Fibroblast of peridontal ligament (primary cell): ENCODE measurements around the gene MAGOH.
A peak's percentile ranks its signal among the peaks of the same experiment; 100 is the strongest.

Experiments used
- DNase-seq: peaks from one replicate; pipeline ENCODE4 v3.0.0-alpha.2; 2010; ENCODE audit errors: extremely low read depth

Gene MAGOH

DNA sequence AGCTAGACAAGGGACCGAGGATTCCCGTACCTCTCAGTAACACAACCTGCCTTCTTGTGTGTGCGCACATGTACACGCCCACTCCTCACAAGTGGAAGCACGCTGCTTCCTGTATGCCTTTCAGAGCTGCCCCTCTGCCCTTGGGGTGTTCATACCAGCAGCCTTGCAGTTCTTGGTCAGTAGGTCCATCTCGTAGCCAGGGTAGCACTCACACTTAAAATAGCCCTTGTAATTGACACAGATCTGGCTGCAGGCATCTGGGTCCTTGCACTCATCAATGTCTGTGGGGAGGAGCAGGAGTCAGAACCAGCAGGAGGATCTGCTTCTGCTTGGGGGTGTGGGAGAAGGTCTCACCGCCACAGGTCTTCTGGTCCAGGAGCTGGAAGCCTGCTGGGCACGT lies 32.6 kb upstream of the MAGOH start:
- DNase-seq = no peak

DNA sequence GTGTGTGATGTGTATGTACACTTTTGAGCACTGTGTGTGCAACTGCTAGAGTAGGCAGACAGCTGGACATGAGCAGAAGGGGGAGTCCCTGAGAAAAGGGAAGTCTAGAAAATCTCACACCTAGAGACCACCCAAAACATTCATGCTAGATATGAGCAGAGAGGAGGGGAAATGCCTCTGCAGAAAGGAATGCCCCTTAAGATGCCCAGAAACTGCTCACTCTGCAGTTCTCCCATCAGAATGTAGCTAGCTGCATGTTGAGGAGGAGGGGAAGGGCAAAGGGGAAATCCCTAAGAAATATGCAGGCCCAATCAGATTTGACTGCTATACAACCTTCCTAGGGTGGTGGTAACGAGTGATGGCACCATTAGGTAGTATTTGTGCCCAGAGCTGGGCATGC lies 31.8 kb upstream of the MAGOH start:
- no peak for DNase-seq

DNA sequence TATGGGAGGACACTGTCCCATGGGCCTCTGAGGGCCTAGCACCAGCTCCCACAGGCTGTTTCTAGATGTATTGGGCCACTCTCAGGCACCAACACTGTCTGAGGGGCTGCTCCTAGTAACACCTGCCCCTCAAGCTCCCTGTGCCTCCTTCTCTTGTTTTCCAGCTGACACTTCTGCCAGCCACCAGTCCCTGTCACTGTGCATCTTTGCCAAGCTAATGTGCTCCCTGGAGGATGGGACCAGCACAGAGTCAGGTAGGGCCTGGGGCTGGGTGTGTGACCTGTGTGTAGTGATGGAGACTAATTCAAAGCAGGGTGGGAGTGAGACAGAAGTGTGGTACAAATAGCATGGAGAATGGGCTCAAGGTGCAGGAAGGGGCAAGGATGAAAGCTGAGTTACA lies 29.4 kb upstream of the MAGOH start:
- no peak for DNase-seq

DNA sequence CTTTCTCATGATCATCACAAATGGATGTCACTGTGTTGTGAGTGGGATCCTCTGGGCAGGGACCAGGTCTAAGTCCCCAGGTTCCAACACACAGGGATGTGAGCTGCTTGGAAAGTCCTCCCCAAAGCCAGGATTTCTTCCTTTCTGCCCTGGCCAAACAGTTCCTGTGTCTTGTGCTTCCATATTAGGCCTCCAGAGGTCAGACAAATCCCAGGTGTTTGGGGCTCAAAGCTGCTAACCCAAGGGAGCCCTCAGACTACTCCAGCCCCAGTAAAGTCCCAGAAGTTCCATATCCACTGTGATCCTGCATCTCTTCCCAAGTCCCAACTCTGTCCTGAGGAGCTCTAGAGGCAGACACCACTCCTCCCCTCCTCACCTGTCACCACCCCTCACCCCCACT lies 27.7 kb upstream of the MAGOH start:
- DNase-seq = no peak

DNA sequence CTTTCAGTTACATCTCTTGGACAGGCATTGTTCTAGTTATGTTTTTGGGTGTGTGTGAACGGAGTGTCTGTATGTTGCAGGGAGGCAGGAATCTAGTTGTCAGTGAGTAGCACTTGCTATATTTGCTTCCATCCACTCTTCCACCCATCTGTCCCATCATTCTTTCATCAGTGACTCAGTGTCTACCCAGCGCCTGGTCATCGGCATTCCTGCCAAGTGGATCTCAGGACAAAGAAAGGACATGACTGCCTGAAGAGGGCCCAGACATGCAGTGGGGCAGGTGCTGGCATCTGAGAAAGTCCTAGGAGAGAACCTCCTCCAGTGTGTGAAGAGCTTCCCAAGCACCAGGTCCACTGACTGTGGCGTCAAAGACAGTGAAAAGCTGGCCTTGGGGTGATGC lies 27.3 kb upstream of the MAGOH start:
- DNase-seq = no peak

DNA sequence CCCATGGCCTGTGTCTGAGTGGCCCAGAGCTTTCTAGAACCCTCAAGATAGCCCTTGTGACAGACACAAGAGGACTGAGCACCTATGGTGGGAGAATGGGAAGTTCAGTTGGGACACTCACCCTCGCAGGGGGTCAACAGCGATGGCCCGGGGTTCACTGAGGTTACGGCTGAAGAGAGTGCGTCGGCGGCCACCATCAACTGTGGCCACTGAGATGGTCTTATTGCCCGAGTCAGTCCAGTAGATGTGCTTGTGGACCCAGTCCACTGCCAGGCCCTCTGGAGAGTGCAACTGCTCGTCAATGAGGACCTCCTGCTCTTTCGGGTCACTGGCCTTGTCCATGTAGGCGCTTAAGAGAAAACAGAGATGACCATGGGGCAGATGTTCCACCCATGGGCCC lies 25.7 kb upstream of the MAGOH start:
- no peak for DNase-seq

DNA sequence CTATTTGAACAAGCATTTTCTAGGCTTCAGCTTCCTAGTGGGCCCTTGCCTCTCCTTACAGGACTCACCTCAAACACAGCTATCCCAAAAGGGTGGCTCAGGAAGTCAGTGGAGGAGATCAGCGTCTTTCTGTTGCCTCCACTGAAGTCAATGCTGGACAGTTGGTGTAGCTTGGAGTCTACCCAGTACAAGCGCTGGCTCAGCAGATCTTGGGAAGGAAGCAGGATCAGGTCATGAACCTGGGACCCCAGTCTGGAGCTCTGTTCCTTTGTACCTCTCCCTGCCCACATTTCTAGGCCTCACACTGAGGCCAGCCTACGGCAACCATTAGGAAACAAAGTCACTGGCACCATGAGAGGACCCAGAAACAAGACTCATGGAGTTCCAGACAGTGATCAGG lies 23.7 kb upstream of the MAGOH start:
- no peak for DNase-seq

DNA sequence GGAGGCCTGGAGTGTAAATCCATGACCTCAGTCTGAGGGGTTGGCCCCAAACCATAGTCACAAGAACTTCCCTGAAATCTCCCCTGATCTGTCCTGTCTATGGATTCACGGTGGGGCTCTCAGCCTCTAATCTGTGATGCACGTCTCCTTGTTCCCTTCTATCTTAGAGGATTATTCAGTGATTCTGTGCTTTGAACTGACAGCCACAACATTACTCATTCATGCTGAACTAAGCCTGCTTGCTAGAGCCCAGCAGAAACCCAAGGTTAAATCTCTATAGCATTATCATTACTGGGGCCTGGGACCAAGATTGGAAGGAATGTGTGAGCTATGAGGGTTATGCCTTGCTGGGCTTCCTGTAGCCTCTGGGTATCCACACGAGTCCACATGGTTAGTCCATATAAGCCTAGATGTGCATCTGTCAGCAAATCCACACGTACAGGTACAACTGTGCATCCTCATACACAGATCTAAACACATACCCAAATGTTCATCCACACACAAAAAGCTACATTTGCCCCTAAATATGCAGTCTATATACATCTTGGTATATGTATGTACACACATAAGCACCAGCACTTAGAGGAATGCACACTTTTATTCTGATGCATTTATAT lies 22.4 kb upstream of the MAGOH start:
- no peak for DNase-seq

DNA sequence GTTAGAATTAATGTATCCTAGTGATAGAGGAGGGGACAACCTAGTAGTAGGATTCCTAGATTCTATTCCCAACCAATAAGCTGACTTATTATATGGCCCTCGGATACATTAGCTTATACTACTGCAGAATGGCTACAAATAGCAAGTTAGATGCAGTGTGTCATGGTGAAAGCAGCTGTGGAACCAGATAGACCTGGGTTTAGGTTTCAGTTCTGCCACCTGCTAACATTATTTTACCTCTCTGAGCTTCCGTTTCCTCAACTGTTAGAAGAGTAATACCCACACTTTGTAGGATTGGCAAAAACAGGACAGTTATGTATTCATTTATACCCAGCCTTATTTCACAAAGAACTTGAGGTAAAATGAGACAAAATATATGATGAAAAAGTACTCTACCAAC lies 21.6 kb upstream of the MAGOH start:
- no peak for DNase-seq

DNA sequence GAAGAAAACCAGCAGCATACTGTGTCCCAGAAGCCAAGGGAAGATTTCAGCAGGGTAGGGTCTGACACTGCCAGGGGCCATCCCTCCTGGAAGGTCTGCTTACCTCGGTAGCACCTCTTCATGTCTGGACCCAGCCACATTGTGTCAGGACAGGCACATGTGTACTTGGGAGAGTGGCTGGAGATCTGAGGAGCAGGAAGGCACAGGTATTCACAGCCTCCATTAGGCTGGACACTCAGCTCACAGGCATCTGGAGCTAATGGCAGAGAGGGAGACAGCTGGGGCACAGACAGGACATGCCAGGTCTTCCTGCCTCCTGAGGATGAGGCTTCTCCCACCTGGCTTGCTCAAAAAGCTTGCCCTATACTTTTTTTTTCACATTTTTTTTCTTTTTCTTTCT lies 19.9 kb upstream of the MAGOH start:
- DNase-seq = no peak

DNA sequence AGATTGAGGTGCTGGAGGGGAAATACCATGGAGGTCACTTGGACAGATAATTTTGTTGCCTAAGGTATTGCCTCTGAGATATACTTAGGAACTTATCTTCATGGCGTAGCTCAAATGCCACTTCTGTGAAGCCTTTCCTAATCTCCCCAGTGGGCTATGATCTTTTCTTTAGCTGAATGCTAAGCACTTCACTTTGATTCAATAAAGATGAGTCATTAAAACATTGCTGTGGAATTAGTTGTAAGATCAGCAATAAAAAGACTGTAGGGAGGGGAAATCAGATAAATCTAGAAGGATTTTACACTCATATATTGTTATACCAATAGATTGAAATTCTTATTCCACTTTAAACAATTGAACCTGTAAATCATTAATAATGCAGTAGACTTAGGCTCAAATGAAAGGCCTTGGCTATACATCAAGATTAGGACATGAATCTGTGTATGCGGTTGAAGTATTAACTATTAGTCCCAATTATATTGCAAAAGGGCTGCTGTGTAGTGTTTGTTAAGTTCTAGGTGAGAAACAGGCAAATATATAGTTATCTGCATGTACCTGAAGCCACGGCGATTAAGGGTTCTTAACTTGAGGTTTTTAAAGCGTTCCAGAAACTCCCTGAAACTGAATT lies 19.2 kb upstream of the MAGOH start:
- DNase-seq = no peak

DNA sequence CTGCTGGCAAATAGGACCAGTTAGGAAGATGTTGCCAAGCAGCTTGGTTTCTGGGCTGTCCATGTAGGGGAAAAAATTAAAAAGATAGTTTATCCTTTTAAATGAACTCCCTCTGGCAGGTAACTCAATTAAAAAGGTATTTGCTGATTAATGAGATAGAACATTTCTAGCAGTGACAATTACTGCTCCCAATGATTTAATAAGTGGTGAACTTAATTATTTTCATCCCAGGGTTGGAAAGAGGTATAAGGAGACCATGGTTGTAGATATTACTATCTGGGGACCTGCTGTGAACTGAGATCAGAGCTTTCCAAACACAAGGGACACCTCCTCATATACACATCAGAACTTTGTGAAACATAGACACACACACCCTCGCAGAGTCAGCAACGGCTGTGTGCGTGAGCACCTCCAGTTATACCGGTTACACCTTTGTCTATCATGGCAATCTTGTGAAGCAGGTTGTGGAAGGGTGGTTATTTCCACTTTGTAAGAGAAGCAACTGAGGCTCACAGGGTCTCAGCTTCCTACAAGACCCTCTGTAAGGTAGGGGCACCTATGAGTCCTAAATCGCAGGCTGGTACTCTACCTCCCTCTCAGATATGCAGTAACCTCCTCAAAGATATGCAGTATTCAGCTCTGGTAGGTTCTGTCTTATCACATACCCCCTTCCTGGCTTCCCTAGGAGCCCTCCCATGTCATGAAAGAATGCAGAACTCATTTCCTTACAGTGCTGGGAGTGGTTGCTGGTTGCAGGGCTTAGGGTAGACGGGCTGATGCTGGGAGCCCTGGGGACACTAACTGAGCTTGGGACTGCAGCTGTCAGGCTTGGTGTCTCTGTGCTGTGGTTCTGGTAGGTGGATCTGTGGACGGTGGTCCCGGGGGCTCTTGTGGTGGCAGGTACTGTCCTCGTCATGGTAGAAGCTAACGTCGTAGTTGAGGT lies 18.5 kb upstream of the MAGOH start:
- DNase-seq = no peak

DNA sequence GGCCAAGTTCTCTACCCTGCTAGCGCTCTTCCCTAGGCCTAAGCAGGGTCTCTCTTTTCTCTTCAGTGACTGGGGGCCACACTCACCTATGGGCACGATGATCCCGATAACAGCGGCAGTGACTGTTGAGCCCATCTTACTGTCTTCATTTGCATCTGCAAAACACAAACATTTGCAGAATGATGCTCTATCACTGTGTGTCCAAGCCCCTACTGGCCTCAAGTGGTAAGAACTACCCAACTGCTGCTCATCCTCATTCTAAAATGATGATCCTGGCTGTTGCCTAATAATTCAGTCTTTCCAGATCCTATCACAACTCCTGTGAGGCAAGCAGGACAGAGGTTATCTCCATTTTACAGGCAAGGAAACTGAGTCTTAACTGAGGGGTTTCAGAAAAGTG lies 16.7 kb upstream of the MAGOH start:
- no peak for DNase-seq

DNA sequence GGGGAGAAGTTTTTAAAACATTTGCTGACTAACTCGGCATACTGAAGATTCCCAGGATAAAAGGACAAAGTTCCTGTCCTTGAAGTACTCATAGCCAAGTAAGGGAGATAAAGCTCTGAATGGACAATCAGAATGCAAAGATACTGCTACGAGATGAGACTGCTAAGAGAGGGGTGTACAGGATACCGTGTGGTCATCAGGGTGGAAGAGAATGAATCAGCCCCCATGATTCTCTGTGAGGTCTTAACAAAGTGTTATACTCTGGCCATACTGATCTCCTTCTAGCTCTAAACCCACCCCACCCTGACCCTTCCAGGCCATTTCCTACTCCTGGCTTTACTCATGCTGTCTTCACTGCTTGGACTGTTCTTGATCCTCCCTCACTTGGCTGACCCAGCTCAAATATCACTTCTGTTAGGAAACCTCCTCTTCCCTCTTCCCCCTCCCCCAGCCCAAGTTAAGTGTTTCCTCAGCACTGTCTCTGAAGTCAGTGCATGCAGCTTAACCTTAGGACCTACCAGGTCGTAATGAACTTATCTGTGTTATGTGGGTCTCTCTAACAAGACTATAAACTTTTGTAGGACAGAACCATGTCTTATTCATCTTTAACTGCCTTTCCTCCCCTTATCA lies 15.8 kb upstream of the MAGOH start:
- DNase-seq = no peak

DNA sequence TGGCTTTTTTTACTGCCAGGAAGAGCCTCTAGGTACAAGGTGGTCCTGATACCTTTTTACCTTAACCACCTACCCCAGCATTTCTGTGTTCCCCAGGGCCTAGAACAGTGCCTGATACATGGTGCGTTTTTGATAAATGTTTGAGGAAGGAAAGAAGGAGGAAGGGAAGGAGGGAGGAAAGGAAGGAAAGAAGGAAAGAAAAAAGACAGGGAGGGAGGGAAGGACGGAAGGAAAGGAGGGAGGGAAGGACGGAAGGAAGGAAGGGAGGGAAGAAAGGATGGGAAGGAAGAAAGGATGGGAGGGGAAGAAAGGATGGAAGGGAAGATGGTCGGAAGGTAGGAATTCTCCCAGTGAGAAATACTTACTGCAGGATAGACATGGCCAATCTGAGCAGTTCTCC lies 12.0 kb upstream of the MAGOH start:
- no peak for DNase-seq

DNA sequence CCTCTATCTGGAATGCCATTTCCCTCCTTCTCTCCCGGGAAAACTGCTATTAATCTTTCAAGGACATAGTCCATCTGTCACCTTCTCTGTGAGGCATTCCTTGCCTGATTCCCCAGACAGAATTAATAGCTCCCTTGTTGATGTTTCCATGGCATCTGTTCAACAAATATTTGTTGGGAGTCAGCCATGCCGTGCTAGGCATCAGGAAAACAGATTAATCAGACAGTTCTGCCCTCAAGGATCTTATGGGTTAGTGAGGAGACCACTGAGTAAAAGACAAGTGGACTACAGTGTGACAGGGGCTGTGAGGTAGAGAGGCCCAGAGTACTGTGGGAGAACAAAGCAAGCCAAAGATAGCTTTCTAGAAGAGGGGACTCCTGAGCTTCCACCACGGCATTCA lies 11.4 kb upstream of the MAGOH start:
- no peak for DNase-seq

DNA sequence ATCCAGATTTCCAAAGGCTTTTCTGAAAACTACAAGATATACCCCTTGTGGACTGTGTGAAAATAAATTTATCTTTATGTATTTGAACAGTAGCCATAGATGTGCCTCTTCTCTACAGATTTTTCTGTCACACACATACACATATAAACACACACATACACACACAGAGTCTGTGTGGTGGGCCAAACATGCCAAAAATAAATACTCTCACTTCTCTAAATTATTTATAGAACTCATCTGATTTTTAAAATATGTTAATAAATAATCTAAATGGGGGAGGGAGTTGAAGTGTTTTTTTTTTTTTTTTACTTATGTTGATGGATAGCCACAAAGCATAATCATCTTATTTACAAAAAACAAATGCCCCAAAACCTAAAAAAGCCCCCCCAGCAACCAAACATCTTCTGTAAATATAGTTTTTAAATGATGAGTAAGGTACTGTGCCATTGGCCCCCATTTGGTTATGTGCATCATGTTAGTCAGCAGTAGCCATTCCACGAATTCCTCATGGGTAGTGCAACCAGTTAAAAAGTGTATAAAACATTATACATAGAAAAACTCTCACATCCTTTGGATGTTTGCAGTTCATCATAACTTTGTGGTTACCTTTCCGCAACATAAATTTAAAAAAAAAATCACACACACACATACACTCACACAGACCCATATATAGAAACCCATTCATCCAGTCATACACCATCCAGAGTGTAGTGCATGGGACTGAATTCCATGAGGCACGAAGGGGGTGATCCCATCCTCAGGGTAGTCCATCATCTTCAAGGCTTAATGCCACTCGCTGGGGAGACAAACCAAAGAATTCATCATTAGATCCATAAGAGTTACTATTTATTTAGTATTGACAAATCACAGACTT lies 8.2 kb upstream of the MAGOH start:
- peak; percentile 77 for DNase-seq

DNA sequence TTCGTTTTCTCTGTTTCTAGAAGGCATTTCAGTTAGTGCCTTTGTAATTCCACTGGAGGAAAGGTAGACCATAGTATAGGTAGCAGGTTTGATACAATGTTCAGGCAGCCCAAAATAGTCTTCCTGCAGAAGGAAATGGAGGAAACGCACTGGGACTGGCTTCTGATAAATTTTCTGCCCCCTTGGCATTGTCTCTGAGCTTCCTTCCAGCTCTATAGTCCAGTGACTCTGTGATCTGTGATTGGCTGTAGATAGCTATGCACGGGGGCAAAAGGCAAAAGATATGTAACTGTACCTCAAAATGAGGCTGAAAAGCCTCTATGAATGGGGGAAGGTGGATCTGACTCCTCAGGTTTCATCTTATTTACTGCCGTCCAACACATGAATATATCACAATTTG lies 5.8 kb upstream of the MAGOH start:
- DNase-seq = no peak

DNA sequence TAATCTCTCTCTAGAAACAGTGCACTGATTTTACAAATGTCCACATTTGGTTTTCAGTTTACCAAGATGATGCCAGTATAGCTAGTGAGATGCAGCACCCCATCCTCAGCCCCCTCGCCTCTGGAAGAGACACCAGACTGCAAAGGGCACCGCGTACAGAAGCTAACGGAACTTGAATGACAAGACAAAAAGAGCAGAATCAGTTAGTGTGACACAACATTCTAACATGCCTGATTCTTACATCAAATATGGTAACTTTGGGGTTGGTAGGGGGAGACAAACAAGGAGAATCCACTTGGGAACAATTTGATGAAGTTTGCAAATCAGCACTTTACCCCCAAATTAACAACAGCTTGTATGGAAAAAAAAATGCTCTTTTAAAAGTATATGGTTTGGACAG lies 4.1 kb upstream of the MAGOH start:
- DNase-seq = no peak

DNA sequence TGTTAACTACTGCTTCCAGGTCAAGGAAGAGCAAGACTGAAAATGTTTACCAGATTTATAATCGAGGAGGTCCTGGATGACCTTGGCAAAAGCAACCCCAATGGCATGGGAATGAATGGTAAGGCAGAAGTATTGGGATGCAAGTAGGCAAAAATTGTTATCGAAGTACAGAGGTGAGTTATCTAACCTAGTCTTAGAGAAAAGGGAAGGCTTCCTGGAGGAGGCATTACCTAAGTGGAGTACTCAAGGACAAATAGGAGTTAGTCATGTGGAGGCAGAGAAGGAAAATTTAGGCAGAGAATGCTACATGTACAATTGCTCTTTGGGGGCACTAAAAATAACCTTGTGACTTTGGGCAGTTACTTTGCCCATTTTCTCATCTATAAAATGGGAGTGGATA lies 3.5 kb upstream of the MAGOH start:
- no peak for DNase-seq

DNA sequence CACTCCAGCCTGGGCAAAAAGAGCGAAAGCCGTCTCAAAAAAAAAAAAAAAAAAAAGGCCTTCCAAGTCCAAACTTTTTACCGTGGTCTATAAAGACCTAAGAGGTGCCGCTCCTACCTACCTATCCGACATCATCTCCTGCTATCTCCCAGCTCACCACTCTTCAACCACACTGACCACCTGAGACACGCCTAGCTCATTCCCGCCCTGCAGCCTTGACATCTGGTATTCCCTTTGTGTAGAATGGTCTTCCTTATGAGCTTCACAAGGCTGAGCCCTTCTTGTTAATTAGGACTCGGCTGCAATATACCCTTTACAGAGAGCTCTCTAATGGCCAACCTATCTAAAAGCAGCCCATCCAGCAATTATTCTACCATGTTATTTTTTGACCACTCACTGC lies 680 bp downstream of the MAGOH start:
- DNase-seq = no peak

DNA sequence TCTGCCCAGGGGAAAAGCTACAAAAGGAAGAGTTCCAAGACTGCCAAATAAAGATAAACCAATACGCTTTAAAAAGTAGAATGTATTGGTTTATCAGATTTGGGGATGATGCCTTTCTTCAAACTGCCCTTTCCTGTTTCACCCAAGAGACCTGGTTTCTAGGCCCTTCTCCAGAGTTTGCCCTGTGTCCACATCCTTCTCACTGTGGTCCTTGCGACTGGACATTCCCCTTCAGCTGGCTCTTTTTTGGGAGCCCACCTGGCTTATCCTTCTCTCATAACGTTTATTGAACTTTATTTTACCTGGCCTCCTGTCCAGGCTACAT lies 17.4 kb downstream of the MAGOH start:
- no peak for DNase-seq
